Fibroblast of mammary gland (primary cell): ENCODE results near the gene LMBR1.
"Not testable (repeated sequence)": the region's sequence is repeated elsewhere in the genome, so short reads cannot be mapped to it uniquely, and the experiment has no call there.

Experiments
- DNase-seq: peaks from one replicate; pipeline ENCODE4 v3.0.0-alpha.2; 2010; ENCODE audit warnings: low read depth
- H3K4me3 ChIP-seq: 2 replicates; pipeline ENCODE4 v1.5.1; 2011; ENCODE audit warnings: low read depth, mild to moderate bottlenecking, low read length, moderate library complexity; ENCODE audit not compliant: control insufficient read depth
- CTCF ChIP-seq: conservative IDR thresholded peaks from 2 replicates; pipeline ENCODE4 v1.5.1; 2011; ENCODE audit warnings: low read depth, low read length, inconsistent platforms; ENCODE audit not compliant: control insufficient read depth, insufficient read depth

LMBR1 gene

DNA sequence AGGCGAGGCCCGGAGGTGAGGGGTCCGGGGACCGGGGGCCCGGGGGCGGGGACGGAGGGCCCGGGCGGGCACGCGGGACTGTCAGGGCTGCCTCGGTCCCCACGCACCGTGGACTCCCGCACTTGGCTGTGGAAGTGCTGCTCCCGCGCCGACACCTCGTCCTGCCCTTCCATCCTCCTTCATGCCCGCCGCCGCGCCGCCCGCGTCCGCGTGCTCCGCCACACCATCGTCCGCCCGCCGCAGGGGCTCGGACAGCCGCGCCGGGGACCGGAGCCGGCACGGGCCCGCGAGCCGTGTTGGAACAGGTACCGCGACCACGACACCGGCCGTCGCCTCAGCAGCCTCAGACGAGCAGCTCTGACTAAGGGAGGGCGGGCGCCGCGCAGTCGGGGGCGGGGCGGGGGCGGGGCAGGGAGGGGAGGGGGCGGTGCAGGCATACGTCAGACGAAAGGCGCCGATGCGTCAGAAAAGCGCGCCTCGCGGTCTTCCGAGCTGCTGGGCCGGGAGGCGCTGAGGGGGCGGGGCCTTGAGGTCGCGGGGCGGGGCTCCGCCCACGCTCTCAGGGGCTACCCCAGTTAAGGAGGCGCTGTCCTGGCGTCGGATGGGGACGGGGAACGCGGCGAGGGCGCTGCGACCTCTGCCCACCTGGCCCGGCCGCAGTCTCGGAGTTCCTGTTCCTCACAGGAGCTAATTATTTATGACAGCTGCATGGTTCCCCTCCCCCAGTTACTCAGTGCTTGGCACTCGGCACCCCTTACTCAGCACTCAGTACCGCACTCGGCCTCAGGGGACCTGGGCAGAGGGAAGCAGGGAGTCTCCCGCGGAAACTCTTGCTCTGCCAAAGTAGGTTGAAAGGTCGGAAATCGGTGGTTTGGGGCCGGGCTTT lies at the start of gene LMBR1:
Gene LMBR1 (minus strand): TSS at position 363 of the 886 bp plus-strand sequence. CDS start 190 bp downstream, at position 173.
- H3K4me3 ChIP-seq, result peak within 1 kb of the TSS; percentile 88
- peak; percentile 92 for DNase-seq
- peak; percentile 53 for TF ChIP-seq CTCF

GRCh38 chr7:156942708-156943090 lies 49.7 kb upstream of the LMBR1 start:
- H3K4me3 ChIP-seq, result no peak overlapping the region
- TF ChIP-seq CTCF, result no peak

DNA sequence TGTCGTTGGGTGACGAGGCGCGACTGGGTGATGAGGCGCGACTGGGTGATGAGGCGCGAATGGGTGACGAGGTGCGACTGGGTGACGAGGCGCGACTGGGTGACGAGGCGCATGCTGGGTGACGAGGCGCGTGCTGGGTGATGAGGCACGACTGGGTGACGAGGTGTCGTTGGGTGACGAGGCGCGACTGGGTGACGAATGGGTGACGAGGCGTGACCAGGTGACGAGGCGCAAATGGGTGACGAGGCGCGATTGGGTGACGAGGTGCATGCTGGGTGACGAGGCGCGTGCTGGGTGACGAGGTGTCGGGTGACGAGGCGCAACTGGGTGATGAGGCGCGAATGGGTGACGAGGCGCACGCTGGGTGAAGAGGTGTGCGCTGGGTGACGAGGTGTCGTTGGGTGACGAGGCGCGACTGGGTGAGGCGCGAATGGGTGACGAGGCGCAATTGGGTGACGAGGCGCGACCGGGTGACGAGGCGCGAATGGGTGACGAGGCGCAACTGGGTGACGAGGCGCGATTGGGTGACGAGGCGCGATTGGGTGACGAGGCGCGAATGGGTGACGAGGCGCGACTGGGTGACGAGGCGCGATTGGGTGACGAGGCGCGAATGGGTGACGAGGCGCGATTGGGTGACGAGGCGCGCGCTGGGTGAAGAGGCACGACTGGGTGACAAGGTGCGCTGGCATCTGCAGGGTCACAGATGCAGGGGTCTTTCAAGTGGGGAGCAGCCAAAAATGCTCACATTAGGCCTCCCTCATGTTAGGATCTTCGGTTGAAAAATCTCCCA lies 48.6 kb upstream of the LMBR1 start:
- no peak for TF ChIP-seq CTCF
- H3K4me3 ChIP-seq, result no peak overlapping the region
- DNase-seq, result no peak

More at GRCh38 chr7:156942708-156943090, 49.7 kb upstream of the LMBR1 start:
- no peak for DNase-seq

DNA sequence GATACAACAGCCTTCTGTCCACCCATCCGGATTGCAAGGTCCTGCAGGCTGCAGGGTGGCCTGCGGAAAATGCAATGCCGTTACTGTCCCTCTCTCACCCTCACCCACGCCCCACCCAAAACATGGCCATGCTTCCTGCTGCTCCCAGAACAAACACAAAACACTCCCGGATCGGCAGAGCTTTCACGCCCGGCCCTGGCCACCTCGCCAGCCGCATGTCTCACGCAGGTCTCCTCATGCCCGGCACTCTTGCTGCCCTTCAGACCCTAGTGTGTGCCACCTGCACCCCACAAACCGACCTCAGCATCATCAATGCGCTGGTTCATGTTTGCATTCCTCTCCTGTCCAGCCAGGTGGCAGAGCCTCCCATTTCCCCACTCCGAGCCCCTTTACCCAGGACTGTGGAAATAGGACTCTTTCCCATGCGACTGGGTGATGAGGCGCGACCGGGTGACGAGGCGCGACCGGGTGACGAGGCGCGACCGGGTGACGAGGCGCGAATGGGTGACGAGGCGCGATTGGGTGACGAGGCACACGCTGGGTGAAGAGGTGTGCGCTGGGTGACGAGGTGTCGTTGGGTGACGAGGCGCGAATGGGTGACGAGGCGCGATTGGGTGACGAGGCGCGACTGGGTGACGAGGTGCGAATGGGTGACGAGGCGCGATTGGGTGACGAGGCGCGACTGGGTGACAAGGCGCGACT lies 47.6 kb upstream of the LMBR1 start:
- H3K4me3 ChIP-seq, result no peak overlapping the region
- DNase-seq, result no peak
- TF ChIP-seq CTCF, result no peak

DNA sequence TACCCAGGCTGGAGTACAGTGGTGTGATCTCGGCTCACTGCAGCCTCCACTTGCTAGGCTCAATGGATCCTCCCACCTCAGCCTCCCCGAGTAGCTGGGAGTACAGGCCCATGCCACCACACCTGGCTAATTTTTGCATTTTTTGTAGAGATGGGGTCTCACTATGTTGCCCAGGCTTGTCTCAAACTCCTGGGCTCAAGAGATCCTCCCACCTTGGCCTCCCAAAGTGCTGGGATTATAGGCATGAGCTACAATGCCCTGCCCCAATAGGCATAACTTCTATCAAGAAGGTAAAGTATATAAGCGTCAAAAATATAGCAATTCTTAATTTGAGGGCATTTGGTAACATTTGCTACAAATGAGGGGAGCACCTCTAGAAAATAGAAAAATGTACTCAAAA lies 43.8 kb upstream of the LMBR1 start:
- not testable (repeated sequence) for DNase-seq, H3K4me3 ChIP-seq

GRCh38 chr7:156935250-156935649 lies 42.3 kb upstream of the LMBR1 start:
- no peak for TF ChIP-seq CTCF
- DNase-seq, result peak; percentile 27
- H3K4me3 ChIP-seq, result no peak overlapping the region
